T-helper 1 cell (primary cell): Measurements from ENCODE around the gene WIPF3.
"Not testable (repeated sequence)": the region's sequence is repeated elsewhere in the genome, so short reads cannot be mapped to it uniquely, and the experiment has no call there.

Experiments used
- DNase-seq, 5 donors: peaks; one replicate each; pipeline ENCODE4 v3.0.0-alpha.2; 2012 to 2020

Gene WIPF3

GRCh38 chr7:29957521-29958310 lies 151.4 kb downstream of the WIPF3 start:
- no peak for DNase-seq

- no peak for DNase-seq
Observed at GRCh38 chr7:29958667-29959358, 152.5 kb downstream of the WIPF3 start.

- DNase-seq, result not testable (repeated sequence)
Observed at GRCh38 chr7:29961611-29962010, 155.3 kb downstream of the WIPF3 start.

- DNase-seq, result no peak
Observed at GRCh38 chr7:29962035-29962434, 155.7 kb downstream of the WIPF3 start.

DNA sequence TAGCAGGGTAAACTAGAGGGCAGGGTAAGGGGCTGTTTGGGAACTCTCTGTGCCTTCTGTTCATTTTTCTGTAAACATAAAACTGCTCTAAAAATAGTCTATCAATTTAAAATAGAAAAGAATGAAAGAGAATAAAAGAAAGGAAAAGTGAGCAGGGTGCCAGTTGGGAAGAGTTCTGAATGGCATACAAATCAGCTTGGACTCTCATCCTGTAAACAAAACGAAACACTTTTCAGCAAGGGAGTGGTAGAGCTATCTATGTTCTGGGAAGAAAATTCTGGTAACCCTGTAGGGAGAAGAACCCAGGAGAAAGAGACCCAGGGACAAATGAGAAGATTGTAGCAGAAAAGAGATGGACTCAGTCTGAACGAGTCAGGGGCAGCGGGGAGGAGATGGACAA lies 158.7 kb downstream of the WIPF3 start:
- DNase-seq, result no peak
